Neural crest cell (in vitro differentiated cells): ENCODE results near the gene HSF2BP. TPM values are rescaled to one million over a fixed set of nuclear protein-coding genes. Genes with fewer than 3 reads are reported as not detected.

Experiments used
- DNase-seq: peaks from one replicate; pipeline ENCODE4 v3.0.0; 2021; ENCODE audit warnings: low read depth, mixed read lengths, low spot score
- H3K27ac Mint-ChIP-seq: one replicate; pipeline ENCODE4 v1.8.0; 2021; ENCODE audit warnings: mild to moderate bottlenecking, mixed read lengths; ENCODE audit not compliant: unreplicated experiment
- H3K27me3 Mint-ChIP-seq: 2 replicates; pipeline ENCODE4 v1.8.0; 2021; ENCODE audit warnings: low read depth, mild to moderate bottlenecking, mixed read lengths
- H3K36me3 Mint-ChIP-seq: 2 replicates; pipeline ENCODE4 v1.8.0; 2021; ENCODE audit warnings: low read depth, mild to moderate bottlenecking, mixed read lengths
- H3K4me1 Mint-ChIP-seq: 2 replicates; pipeline ENCODE4 v1.8.0; 2021; ENCODE audit warnings: mixed read lengths
- H3K4me3 Mint-ChIP-seq: one replicate; pipeline ENCODE4 v1.8.0; 2021; ENCODE audit warnings: mild to moderate bottlenecking, mixed read lengths
- H3K9me3 Mint-ChIP-seq: 2 replicates; pipeline ENCODE4 v1.8.0; 2021; ENCODE audit warnings: mixed read lengths
- total RNA-seq: library from RNA; stranded (reverse); gene quantifications from 2 replicates; pipeline ENCODE4 v1.2.1, GENCODE V29; 2021
- TF ChIP-seq, protein P1 (sequence below): fragments of 200-600 bp; sonication (generic); conservative IDR thresholded peaks from 2 replicates; pipeline ENCODE4 v1.5.0; 2021; ENCODE audit warnings: antibody characterized with exemption, mild to moderate bottlenecking

HSF2BP gene
- total RNA-seq, 1 donor from 2014 or later = 2.3 TPM

DNA sequence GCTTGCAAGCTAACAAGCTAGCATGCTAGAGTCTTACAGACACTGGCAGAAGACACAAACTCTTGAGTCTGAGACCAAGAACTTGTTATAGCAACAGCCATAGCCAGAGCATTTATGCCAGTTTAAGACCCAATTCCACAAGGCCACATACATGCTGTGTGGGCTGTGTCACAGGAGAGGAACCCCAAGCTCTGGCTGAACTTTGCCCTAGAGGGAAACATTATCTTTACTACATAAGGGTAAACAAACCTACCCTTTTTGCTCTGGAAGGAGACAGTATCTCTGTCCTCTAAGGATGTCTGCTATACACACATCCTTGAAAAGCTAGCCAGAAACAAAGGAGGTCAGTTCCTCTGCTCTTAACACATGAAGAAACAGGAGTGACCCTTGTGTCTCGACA, 70.3 kb downstream of the HSF2BP start:
- TF ChIP-seq, protein P1, sequence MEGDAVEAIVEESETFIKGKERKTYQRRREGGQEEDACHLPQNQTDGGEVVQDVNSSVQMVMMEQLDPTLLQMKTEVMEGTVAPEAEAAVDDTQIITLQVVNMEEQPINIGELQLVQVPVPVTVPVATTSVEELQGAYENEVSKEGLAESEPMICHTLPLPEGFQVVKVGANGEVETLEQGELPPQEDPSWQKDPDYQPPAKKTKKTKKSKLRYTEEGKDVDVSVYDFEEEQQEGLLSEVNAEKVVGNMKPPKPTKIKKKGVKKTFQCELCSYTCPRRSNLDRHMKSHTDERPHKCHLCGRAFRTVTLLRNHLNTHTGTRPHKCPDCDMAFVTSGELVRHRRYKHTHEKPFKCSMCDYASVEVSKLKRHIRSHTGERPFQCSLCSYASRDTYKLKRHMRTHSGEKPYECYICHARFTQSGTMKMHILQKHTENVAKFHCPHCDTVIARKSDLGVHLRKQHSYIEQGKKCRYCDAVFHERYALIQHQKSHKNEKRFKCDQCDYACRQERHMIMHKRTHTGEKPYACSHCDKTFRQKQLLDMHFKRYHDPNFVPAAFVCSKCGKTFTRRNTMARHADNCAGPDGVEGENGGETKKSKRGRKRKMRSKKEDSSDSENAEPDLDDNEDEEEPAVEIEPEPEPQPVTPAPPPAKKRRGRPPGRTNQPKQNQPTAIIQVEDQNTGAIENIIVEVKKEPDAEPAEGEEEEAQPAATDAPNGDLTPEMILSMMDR = no peak
- peaks cover 55% of the 10 kb centered on the region for H3K4me1 Mint-ChIP-seq
- H3K4me3 Mint-ChIP-seq = no peak overlapping the region
- H3K27ac Mint-ChIP-seq = no peak overlapping the region
- H3K27me3 Mint-ChIP-seq = no peaks in the 10 kb centered on the region
- no peaks in the 10 kb centered on the region for H3K9me3 Mint-ChIP-seq
- no peaks in the 10 kb centered on the region for H3K36me3 Mint-ChIP-seq
- no peak for DNase-seq

DNA sequence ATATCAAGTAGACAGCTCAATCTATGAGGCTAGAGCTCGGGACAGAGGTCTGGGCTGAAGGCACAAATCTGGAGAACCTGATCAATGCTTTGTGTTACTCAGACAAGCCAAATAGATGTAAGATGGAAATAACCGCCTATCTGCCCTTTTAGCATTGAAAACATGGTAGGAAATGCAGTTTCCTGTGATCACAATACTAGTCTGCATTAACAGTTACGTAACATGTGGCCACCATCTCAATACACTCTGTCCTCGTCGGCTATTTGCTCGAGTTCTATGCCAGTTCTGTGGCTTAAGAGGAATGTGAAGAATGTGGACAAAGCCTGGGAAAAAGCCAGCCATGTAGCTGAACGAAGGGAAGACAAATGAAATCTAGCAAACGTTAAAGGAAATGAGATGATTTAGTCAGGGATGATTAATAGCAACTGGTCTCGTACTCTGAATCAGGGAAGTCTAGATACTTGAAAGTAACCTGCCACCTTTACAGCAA, 73.3 kb downstream of the HSF2BP start:
- H3K9me3 Mint-ChIP-seq = no peaks in the 10 kb centered on the region
- peak overlapping the region; percentile 2 for H3K4me3 Mint-ChIP-seq
- TF ChIP-seq, protein P1 = no peak
- H3K27me3 Mint-ChIP-seq = no peaks in the 10 kb centered on the region
- H3K4me1 Mint-ChIP-seq = peaks cover 34% of the 10 kb centered on the region
- H3K36me3 Mint-ChIP-seq = no peaks in the 10 kb centered on the region
- H3K27ac Mint-ChIP-seq = peak overlapping the region; percentile 24
- no peak for DNase-seq

DNA sequence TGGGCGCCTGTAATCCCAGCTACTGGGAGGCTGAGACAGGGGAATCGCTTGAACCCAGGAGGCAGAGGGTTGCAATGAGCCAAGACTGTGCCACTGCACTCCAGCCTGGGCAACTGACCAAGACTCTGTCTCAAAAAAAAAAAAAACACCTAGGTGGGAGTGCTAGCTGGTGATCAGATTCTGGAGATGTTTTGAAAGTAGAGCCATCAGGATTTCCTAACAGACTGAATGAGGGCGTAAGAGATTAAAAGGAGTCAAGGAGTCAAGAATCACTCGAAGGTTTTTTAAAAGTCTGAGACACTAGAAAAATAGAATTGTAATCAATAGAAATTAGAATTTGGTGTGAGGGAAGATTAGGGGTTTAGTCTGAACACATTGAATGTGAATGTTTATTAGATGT, 73.8 kb downstream of the HSF2BP start:
- DNase-seq = no peak
- no peaks in the 10 kb centered on the region for H3K36me3 Mint-ChIP-seq
- TF ChIP-seq, protein P1 = no peak
- H3K4me1 Mint-ChIP-seq = peaks cover 32% of the 10 kb centered on the region
- no peaks in the 10 kb centered on the region for H3K27me3 Mint-ChIP-seq
- H3K9me3 Mint-ChIP-seq = no peaks in the 10 kb centered on the region
- H3K27ac Mint-ChIP-seq = no peak overlapping the region
- H3K4me3 Mint-ChIP-seq = no peak overlapping the region

DNA sequence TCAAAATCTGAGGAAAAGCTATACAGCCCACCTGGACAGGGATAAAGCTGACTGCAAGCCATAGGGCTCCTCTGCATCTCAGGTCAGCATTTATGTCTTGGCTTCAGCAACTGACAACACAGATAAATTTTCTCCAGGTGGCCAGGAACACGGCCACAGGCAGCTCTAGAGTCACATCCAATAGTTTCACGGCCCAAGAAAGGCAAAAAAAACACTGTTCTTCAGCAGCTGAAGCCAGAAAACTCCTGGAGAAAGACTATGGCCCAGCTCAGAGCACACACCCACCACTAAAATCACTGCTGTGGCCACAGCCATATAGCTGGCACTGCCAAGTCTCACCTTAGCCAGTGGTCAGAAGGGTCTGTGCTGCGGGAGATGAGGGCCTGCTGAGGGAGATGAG, 77.8 kb downstream of the HSF2BP start:
- Mint-ChIP-seq H3K36me3 (no peaks in the 10 kb centered on the region), H3K9me3 (no peaks in the 10 kb centered on the region), H3K27ac (no peak overlapping the region), H3K27me3 (no peaks in the 10 kb centered on the region), H3K4me1 (peaks cover 24% of the 10 kb centered on the region), H3K4me3 (no peak overlapping the region)
- no peak for DNase-seq
- TF ChIP-seq, protein P1 = no peak

DNA sequence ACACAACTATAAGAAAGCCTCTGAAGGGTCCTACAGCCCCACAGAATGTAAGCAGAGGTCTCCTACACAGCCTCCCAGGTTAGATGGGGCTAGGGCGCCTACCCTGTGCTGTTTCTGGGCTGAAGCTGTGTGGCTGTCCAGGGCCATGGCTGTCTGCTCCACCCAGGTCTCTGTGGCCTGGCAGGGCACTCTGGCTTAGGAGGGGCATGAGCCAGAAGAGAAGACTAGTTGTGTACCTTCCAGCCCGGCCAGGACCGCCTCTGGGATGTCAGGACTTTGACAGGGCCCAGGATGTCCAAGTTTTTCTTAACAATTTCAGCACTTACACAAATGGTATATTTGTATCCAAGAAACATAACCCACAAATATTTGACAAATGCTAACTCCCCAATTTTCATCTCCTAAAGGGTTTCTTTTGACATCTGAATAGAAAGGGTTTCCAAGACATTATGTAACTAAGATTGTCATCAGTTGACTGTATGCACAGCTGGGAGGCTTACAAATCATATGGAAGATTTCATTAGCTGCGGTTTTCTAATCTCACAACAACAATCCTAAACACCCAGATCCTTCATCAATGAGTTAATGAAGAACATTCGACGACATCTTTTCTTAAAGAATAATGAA, 80.5 kb downstream of the HSF2BP start:
- TF ChIP-seq, protein P1 = no peak
- Mint-ChIP-seq H3K27me3 (no peaks in the 10 kb centered on the region), H3K9me3 (no peaks in the 10 kb centered on the region), H3K36me3 (no peaks in the 10 kb centered on the region), H3K27ac (no peak overlapping the region), H3K4me1 (peaks cover 16% of the 10 kb centered on the region), H3K4me3 (no peak overlapping the region)
- no peak for DNase-seq
